ENCODE results near the gene MSMB. TPM values are rescaled to one million over a fixed set of nuclear protein-coding genes. Genes with fewer than 3 reads are reported as not detected.
A peak's percentile ranks its signal among the peaks of the same experiment; 100 is the strongest.

The MSMB gene
- total RNA-seq, 4 donors from 2014 or later, result 4.5 to 104 (median 86.9) TPM; not detected in 1

DNA sequence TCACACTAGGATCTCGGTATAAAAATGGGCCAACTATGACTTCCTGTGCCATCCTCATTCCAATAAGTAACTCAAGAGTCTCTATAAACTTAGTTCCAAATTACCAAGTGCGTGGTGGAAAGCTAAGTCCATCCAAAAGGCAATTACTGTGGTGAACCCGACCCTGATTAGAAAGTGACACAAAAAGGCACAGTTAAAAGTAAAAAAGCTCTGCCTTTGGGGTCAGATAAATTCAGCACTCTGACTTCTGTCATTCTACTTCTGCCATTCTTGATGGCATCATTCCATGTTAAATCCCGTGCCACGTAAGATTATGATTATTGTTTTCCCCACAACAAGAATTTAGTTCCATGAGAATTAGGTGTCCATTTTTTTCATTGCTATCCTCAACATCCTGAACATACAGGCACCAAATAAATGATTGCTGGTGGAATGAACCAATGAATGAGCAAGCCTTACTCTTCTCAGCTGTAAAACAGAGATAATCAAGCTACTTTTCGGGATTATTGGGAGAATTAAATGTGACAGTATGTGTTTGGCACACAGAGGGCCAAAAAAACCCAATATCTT is 16.5 kb downstream of the MSMB start:
- Histone ChIP-seq H3K27me3 (no peaks in the 10 kb centered on the region), H3K4me3 (peak overlapping the region; percentile 69), H3K4me1 (peaks cover 56% of the 10 kb centered on the region), H3K36me3 (no peaks in the 10 kb centered on the region), H3K9me3 (no peaks in the 10 kb centered on the region), H3K27ac (peak overlapping the region; percentile 94)
- DNase-seq (ENCODE audit: low spot score in 2 of 2), result no peak
- WGBS, result 7% methylated on average over 6 of the region's 6 CpGs
- TF ChIP-seq POLR2A (IDR thresholded peaks at IDR 0.05) (no peak), POLR2AphosphoS5 (IDR thresholded peaks at IDR 0.05) (no peak), EP300 (IDR thresholded peaks at IDR 0.05) (no peak)
- TF ChIP-seq, protein P1, sequence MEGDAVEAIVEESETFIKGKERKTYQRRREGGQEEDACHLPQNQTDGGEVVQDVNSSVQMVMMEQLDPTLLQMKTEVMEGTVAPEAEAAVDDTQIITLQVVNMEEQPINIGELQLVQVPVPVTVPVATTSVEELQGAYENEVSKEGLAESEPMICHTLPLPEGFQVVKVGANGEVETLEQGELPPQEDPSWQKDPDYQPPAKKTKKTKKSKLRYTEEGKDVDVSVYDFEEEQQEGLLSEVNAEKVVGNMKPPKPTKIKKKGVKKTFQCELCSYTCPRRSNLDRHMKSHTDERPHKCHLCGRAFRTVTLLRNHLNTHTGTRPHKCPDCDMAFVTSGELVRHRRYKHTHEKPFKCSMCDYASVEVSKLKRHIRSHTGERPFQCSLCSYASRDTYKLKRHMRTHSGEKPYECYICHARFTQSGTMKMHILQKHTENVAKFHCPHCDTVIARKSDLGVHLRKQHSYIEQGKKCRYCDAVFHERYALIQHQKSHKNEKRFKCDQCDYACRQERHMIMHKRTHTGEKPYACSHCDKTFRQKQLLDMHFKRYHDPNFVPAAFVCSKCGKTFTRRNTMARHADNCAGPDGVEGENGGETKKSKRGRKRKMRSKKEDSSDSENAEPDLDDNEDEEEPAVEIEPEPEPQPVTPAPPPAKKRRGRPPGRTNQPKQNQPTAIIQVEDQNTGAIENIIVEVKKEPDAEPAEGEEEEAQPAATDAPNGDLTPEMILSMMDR (IDR thresholded peaks at IDR 0.05), result no peak

- H3K27me3 ChIP-seq, result no peaks in the 10 kb centered on the region
- 27% methylated on average over 6 of the region's 6 CpGs for WGBS
- H3K4me3 ChIP-seq, result peak overlapping the region; percentile 69
- no peak for TF ChIP-seq POLR2A (IDR thresholded peaks at IDR 0.05)
- no peak for TF ChIP-seq EP300 (IDR thresholded peaks at IDR 0.05)
- TF ChIP-seq, protein P1 (IDR thresholded peaks at IDR 0.05), result peak; percentile 52 to 56
- TF ChIP-seq POLR2AphosphoS5 (IDR thresholded peaks at IDR 0.05), result no peak
- no peaks in the 10 kb centered on the region for H3K36me3 ChIP-seq
- H3K9me3 ChIP-seq, result no peaks in the 10 kb centered on the region
- peak overlapping the region; percentile 94 for H3K27ac ChIP-seq
- peaks cover 63% of the 10 kb centered on the region for H3K4me1 ChIP-seq
- DNase-seq (ENCODE audit: low spot score in 2 of 2), result no peak
These were observed 17.2 kb downstream of the MSMB start for GRCh38 chr10:46028584-46029460.

GRCh38 chr10:46026106-46026505 is 20.0 kb downstream of the MSMB start:
- Histone ChIP-seq H3K27ac (no peak overlapping the region), H3K9me3 (no peaks in the 10 kb centered on the region), H3K4me1 (peaks cover 89% of the 10 kb centered on the region), H3K27me3 (no peaks in the 10 kb centered on the region), H3K4me3 (no peak overlapping the region), H3K36me3 (no peaks in the 10 kb centered on the region)
- no peak for TF ChIP-seq EP300 (IDR thresholded peaks at IDR 0.05)
- TF ChIP-seq, protein P1 (IDR thresholded peaks at IDR 0.05), result no peak
- TF ChIP-seq POLR2A (IDR thresholded peaks at IDR 0.05), result no peak
- no peak for TF ChIP-seq POLR2AphosphoS5 (IDR thresholded peaks at IDR 0.05)
- no peak for DNase-seq (ENCODE audit: low spot score in 2 of 2)

- no peak overlapping the region for H3K4me3 ChIP-seq
- H3K27me3 ChIP-seq, result no peaks in the 10 kb centered on the region
- no peak for DNase-seq (ENCODE audit: low spot score in 2 of 2)
- H3K4me1 ChIP-seq, result peaks cover 86% of the 10 kb centered on the region
- 47% methylated on average over 2 of the region's 2 CpGs for WGBS
- H3K9me3 ChIP-seq, result no peaks in the 10 kb centered on the region
- H3K36me3 ChIP-seq, result no peaks in the 10 kb centered on the region
- H3K27ac ChIP-seq, result no peak overlapping the region
- no peak for TF ChIP-seq POLR2AphosphoS5 (IDR thresholded peaks at IDR 0.05)
- no peak for TF ChIP-seq EP300 (IDR thresholded peaks at IDR 0.05)
These were observed 20.7 kb downstream of the MSMB start for GRCh38 chr10:46025406-46025805.

DNA sequence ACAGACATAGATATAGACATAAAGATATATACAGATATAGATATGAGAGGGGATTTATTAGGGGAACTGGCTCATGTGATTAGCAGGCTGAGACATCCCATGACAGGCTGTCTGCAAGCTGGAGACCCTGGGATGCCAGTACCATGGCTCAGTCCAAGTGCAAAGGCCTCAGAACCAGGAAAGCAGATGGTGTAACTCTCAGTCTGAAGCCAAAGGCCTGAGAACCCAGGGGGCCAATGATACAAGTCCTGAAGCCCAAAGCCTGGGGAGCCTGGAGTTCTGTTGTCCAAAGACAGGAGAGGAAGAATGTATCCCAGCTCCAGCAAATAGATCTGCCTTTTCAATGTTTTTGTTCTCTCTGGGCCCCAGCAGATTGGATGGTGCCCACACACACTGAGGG is 21.1 kb downstream of the MSMB start:
- no peaks in the 10 kb centered on the region for H3K27me3 ChIP-seq
- H3K4me1 ChIP-seq, result peaks cover 91% of the 10 kb centered on the region

More for the DNA sequence above, 21.1 kb downstream of the MSMB start:
- no peaks in the 10 kb centered on the region for H3K9me3 ChIP-seq
- no peak overlapping the region for H3K4me3 ChIP-seq
- H3K27ac ChIP-seq, result no peak overlapping the region
- no peak for DNase-seq (ENCODE audit: low spot score in 2 of 2)
- H3K36me3 ChIP-seq, result no peaks in the 10 kb centered on the region
- TF ChIP-seq, protein P1 (IDR thresholded peaks at IDR 0.05), result no peak
- no peak for TF ChIP-seq EP300 (IDR thresholded peaks at IDR 0.05)
- TF ChIP-seq POLR2AphosphoS5 (IDR thresholded peaks at IDR 0.05), result no peak
- no peak for TF ChIP-seq POLR2A (IDR thresholded peaks at IDR 0.05)

Data from suprapubic skin (tissue), 4 donors.